Skeletal muscle tissue (tissue), 4 donors: Measurements from ENCODE around the gene NAB1. TPM values are rescaled to one million over a fixed set of nuclear protein-coding genes. Genes with fewer than 3 reads are reported as not detected.
"Not testable (repeated sequence)": the region's sequence is repeated elsewhere in the genome, so short reads cannot be mapped to it uniquely, and the experiment has no call there.

Experiments
- H3K27ac ChIP-seq: one replicate; pipeline ENCODE4 v1.7.0; 2013; ENCODE audit warnings: mild to moderate bottlenecking, low read depth, low read length, inconsistent platforms
- H3K27me3 ChIP-seq, 3 donors: one replicate each; pipeline ENCODE4 v1.7.0; 2013; ENCODE audit warnings: low read length in 3 of 3; ENCODE audit not compliant: control insufficient read depth in 3 of 3, insufficient read depth in 3 of 3
- H3K36me3 ChIP-seq, 3 donors: one replicate each; pipeline ENCODE4 v1.7.0; 2013; ENCODE audit warnings: low read length in 3 of 3; ENCODE audit not compliant: control insufficient read depth in 3 of 3, insufficient read depth in 3 of 3
- H3K4me1 ChIP-seq, 3 donors: one replicate each; pipeline ENCODE4 v1.7.0; 2013; ENCODE audit warnings: low read length in 3 of 3, mild to moderate bottlenecking in 3 of 3; ENCODE audit not compliant: control insufficient read depth in 3 of 3, insufficient read depth in 3 of 3
- H3K4me3 ChIP-seq, 3 donors: one replicate each; pipeline ENCODE4 v1.7.0; 2013; ENCODE audit warnings: low read length in 3 of 3
- H3K9ac ChIP-seq, 3 donors: one replicate each; pipeline ENCODE4 v1.7.0; 2013; ENCODE audit warnings: low read length in 3 of 3, mild to moderate bottlenecking in 3 of 3, moderate library complexity in 2 of 3, low read depth in 1 of 3
- H3K9me3 ChIP-seq, 3 donors: one replicate each; pipeline ENCODE4 v1.7.0; 2013; ENCODE audit warnings: low read length in 3 of 3; ENCODE audit not compliant: control insufficient read depth in 3 of 3
- total RNA-seq: library from RNA; depleted of rRNA; stranded (reverse); fragments of >200 nt; gene quantifications from one replicate; pipeline ENCODE4 v1.2.3, GENCODE V29; 2014
- donor health status: Osteomylitis.

NAB1 gene, protein sequence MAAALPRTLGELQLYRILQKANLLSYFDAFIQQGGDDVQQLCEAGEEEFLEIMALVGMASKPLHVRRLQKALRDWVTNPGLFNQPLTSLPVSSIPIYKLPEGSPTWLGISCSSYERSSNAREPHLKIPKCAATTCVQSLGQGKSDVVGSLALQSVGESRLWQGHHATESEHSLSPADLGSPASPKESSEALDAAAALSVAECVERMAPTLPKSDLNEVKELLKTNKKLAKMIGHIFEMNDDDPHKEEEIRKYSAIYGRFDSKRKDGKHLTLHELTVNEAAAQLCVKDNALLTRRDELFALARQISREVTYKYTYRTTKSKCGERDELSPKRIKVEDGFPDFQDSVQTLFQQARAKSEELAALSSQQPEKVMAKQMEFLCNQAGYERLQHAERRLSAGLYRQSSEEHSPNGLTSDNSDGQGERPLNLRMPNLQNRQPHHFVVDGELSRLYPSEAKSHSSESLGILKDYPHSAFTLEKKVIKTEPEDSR
- total RNA-seq: 128 TPM

DNA sequence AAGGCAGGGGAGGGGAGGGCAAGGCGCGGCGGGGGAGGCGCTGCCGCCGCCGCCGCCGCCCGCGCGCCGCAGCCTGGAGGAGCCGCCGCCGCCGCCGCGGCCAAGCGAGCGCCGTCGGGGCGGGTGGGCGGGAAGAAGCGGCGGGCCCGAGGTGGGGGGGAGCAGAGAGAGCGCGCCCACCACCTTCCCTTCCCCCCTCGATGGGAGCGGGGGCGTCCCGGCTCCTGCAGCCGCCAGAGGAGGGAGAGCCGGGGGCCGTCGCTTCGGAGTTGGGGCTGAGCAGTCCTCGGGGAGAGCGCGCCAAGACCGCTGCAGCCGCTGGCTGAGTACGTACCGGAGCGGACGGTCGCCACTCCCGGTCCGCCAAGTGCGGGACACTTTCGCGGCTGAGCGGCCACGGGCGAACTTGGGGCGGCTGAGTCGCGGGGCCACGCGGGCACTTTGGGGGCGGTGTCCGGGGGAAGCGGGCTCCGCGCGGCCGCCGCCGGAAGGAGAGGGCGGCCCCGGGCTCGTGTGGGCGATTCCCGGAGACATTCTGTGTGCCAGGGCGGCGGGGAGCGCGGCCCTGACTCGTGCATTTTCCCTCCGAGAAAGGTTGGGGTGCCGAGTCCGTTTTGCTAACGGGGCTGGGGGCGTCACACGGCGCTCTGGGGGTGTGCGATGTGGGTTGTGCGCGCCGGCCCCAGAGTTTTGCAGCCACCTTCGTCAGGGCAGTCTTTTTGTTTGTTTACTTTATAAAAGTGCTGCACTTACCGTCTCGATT is at the start of gene NAB1:
TSS of gene NAB1 (plus strand) at position 49 of the 763 bp plus-strand sequence. CDS start 10,094 bp downstream, outside the sequence.
- Histone ChIP-seq H3K4me3 (peak within 1 kb of the TSS; percentile 84 to 89 (median 87)), H3K27ac (peak within 1 kb of the TSS; percentile 74), H3K36me3 (no peaks in the 10 kb centered on the region), H3K9me3 (no peaks in the 10 kb centered on the region), H3K4me1 (peaks cover 4 to 15% (median 7%) of the 10 kb centered on the region in 3 donors), H3K9ac (peak within 1 kb of the TSS; percentile 78 to 85 (median 82)), H3K27me3 (no peaks in the 10 kb centered on the region)

DNA sequence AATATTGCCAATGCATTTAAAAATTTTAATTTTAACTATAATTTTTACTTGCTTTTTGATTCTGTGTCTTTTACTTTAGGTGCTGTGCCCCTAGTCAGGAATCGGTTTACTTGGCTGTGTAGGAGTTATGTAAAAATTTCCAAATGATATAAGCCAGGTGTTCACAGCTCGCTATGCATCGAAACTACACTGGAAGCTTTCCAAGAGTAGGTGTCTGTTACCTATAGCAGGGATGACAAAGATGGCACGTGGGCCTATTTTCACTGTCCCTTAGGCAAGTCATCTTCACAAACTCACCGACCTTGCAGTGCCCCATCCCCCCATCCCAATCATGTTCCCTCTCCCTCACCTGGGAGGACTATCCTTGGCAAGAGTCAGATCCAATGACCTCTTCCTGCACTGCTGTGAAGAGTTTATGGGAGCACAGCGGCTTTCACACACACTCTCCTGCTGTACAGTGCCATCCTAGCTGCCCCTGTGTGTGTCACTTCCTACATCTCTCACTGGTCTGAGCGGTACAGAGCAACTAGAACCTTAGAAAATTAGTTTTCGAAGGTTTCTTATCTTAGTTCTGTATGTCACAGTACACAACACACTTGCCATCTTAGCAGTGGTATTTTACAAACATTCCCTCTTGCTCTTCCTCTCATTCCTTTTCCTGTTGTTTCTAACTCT is 49.2 kb upstream of the NAB1 start:
- H3K4me1 ChIP-seq: no peaks in the 10 kb centered on the region
- no peak overlapping the region for H3K27ac ChIP-seq
- H3K9me3 ChIP-seq: no peaks in the 10 kb centered on the region
- no peak overlapping the region for H3K4me3 ChIP-seq
- no peaks in the 10 kb centered on the region for H3K27me3 ChIP-seq
- no peaks in the 10 kb centered on the region for H3K36me3 ChIP-seq
- no peak overlapping the region for H3K9ac ChIP-seq

DNA sequence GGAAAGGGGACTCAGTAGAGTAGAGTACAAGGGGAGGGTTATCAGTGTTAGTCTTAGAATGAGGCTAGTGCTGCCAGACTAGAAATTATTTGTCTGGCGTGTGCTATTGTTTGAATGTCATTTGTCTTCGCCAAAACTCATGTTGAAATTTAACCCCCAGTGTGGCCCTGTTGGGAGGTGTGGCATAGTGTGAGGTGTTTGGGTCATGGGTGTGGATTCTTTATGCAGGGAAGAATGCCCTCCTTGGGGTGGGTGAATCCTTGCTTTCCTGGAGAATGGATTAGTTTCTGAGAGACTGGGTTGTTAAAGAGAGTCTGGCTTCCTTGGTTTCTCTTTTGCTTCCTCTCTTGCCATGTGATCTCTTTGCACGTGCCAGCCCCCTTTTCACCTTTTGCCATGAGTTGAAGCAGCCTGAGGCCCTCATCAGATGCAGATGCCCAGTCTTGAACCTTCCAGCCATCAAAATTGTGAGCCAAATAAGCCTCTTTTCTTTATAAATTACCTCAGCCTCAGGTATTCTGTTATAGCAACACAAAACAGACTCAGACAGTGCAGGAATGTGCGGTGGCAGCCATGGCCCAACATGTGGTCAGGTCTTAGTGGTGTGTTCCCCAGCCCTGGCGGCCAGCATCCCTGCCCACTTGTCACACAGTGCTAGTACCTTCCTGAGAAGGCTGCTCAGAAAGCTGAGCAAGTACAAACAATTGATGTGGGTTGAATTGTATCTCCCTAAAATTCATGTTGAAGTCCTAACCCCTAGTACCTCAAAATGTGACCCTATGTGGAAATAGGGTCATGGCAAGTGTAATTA is 48.4 kb upstream of the NAB1 start:
- H3K27ac ChIP-seq: no peak overlapping the region
- no peak overlapping the region for H3K9ac ChIP-seq
- H3K4me1 ChIP-seq: no peaks in the 10 kb centered on the region
- H3K9me3 ChIP-seq: no peaks in the 10 kb centered on the region
- H3K4me3 ChIP-seq: no peak overlapping the region
- no peaks in the 10 kb centered on the region for H3K36me3 ChIP-seq
- H3K27me3 ChIP-seq: no peaks in the 10 kb centered on the region

DNA sequence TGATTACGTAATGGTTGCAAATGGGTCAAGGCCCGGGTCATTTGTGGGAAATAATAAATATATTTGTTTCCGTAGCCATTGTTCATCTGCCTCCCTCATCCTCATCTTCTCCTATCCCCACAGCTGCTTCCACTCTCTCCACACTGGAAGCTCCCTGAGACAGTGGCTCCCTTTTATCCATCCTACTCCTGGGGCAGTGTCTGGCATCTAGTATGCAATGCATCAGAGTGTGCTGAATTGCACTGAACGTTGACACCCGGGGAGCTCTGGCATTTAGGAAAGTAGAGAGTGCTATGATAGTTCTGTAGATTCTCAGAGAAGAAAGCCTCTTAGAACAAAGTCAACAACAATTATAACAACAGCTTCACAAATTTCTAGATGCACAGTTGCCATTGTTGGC is 45.5 kb upstream of the NAB1 start:
- H3K9ac ChIP-seq: no peak overlapping the region
- no peaks in the 10 kb centered on the region for H3K9me3 ChIP-seq
- no peaks in the 10 kb centered on the region for H3K36me3 ChIP-seq
- no peak overlapping the region for H3K27ac ChIP-seq
- H3K27me3 ChIP-seq: no peaks in the 10 kb centered on the region
- H3K4me1 ChIP-seq: peaks cover 0 to 3% (median 2%) of the 10 kb centered on the region in 3 donors
- H3K4me3 ChIP-seq: no peak overlapping the region

DNA sequence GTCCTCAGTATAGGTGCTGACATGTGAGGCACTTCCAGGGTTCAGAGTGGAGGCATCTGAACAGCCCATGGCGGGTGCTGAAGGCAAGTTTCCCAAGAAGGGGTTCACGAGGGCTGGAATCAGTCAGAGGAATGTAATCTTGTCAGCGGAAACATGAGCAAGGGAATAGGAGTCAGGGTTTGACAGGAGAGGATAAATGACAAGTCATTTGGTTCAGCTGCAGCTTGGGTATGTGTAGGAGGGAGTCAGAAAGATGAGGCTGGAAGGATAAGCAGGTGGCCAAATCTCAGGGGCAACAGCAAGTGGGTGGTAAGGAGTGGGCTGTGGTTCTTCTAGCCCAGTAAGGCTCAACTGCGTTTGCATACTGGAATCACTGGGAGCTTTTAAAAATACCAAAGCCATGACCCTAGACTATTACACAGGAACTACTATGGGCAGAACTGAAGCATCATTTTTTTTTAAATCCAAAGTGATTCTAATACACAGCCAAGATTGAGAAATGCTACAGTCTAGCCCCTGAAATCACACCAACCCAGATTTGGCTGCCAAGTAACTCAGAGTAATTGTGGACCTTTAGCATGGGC is 41.8 kb upstream of the NAB1 start:
- Histone ChIP-seq H3K4me1 (peaks cover 0 to 3% (median 2%) of the 10 kb centered on the region in 3 donors), H3K9me3 (no peaks in the 10 kb centered on the region), H3K27me3 (no peaks in the 10 kb centered on the region), H3K36me3 (no peaks in the 10 kb centered on the region), H3K4me3 (no peak overlapping the region), H3K27ac (no peak overlapping the region), H3K9ac (no peak overlapping the region)

DNA sequence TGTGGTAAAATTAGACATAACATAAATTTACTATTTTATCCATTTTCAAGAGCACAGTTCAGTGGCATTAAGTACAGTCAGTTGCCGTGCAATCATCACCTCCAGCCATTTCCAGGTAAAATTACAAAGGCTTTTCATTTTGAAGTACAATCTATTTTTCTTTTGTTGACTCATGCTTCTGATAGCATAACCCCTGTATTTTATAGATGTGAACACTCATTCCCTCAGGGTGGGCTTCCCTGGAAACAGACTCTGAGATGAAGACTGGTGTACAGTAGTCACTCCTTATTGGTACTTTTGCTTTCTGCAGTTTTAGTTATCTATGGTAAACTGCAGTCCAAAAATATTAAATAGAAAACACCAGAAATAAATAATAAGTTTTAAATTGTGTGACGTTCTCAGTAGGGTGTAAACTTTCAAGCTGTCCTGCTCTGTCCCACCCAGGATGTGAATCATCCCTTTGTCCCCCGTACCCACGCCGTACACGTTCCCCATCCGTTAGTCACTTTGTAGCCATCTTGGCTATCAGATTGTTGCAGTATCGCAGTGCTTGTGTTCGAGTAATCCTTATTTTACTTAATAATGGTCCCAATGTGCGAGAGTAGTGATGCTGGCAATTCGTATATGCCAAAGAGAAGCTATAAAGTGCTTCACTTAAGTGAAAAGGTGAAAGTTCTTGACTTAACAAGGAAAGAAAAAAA is 41.1 kb upstream of the NAB1 start:
- H3K4me1 ChIP-seq: peaks cover 0 to 3% (median 2%) of the 10 kb centered on the region in 3 donors
- no peaks in the 10 kb centered on the region for H3K27me3 ChIP-seq
- no peaks in the 10 kb centered on the region for H3K9me3 ChIP-seq
- H3K4me3 ChIP-seq: no peak overlapping the region
- no peak overlapping the region for H3K27ac ChIP-seq
- H3K9ac ChIP-seq: no peak overlapping the region
- H3K36me3 ChIP-seq: no peaks in the 10 kb centered on the region

DNA sequence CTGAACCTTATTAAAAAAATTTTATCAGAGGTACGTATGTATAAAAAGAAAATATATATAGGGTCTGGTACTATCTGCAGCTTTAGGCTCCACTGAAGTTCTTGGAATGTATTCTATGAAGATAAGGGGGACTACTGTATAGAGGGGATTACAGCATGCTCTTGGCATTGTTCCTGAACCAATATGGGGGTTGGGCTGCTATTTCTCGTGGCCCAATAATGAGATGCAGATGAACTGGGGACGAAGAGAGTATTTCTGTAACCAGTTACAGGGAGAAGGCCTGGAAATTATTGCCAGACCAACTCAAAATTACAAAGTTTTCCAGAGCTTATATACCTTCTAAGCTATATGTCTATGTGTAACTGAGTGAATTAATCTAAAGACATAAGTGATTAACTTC is 40.0 kb upstream of the NAB1 start:
- H3K4me3 ChIP-seq, H3K36me3 ChIP-seq, H3K9ac ChIP-seq, H3K9me3 ChIP-seq, H3K27ac ChIP-seq, H3K4me1 ChIP-seq, H3K27me3 ChIP-seq: not testable (repeated sequence)

DNA sequence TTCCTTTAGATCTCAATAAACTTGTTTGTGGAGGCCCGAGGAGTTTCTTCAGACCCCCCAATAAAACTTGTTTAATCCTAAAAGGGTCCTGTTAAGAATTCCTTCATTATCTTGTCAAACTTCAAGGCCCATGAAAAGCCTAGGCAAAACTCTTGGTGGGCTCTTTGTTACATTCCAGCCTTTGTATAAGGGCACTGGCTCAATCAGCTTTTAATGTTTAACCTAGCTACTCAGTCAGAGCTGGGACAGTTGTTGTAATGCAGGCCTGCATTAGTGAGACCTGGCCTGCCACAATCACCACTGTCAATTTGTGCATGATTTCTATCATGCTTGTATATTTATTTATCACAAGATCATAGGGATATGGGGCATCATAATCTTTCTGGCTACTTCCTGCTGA is 39.5 kb upstream of the NAB1 start:
- H3K27me3 ChIP-seq, H3K9ac ChIP-seq, H3K4me1 ChIP-seq, H3K9me3 ChIP-seq, H3K27ac ChIP-seq, H3K4me3 ChIP-seq, H3K36me3 ChIP-seq: not testable (repeated sequence)

DNA sequence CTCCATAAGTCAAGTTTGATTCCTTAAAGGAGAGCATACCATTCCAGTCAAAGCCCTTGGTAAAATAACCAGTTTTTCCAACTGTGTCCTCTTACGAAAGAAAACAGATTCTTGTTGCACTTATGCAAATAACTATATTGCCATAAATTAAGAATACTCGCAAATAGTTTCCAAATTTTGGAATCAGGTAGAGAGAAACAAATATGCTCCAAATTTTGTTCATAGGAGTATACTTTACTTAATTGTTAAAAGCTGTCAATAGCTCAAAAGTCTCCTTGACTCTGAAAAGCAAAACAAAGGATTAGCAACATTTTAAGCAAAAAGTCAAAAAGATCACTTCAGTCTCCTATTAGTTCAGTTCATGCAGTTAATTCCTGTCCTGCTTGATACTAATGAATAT is 38.4 kb upstream of the NAB1 start:
- H3K4me1 ChIP-seq, H3K9ac ChIP-seq, H3K36me3 ChIP-seq, H3K27me3 ChIP-seq, H3K4me3 ChIP-seq, H3K27ac ChIP-seq, H3K9me3 ChIP-seq: not testable (repeated sequence)
